Endothelial cell (in vitro differentiated cells): ENCODE measurements around the gene FBXO2. TPM values are rescaled to one million over a fixed set of nuclear protein-coding genes. Genes with fewer than 3 reads are reported as not detected.

Source experiments
- DNase-seq: peaks from one replicate; pipeline ENCODE4 v3.0.0; 2021; ENCODE audit warnings: low spot score
- H3K27ac Mint-ChIP-seq: one replicate; pipeline ENCODE4 v1.8.0; 2021; ENCODE audit warnings: mixed read lengths, inconsistent platforms; ENCODE audit not compliant: unreplicated experiment
- H3K27me3 Mint-ChIP-seq: one replicate; pipeline ENCODE4 v1.8.0; 2021; ENCODE audit warnings: mild to moderate bottlenecking, moderate library complexity, mixed read lengths, inconsistent platforms; ENCODE audit not compliant: unreplicated experiment
- H3K36me3 Mint-ChIP-seq: one replicate; pipeline ENCODE4 v1.8.0; 2021; ENCODE audit warnings: mild to moderate bottlenecking, low read depth, mixed read lengths, inconsistent platforms; ENCODE audit not compliant: unreplicated experiment
- H3K4me1 Mint-ChIP-seq: one replicate; pipeline ENCODE4 v1.8.0; 2021; ENCODE audit warnings: mild to moderate bottlenecking, mixed read lengths, inconsistent platforms; ENCODE audit not compliant: unreplicated experiment
- H3K4me3 Mint-ChIP-seq: one replicate; pipeline ENCODE4 v1.8.0; 2021; ENCODE audit warnings: mild to moderate bottlenecking, mixed read lengths, inconsistent platforms; ENCODE audit not compliant: unreplicated experiment
- H3K9me3 Mint-ChIP-seq: one replicate; pipeline ENCODE4 v1.8.0; 2021; ENCODE audit warnings: mixed read lengths, inconsistent platforms; ENCODE audit not compliant: unreplicated experiment
- CTCF ChIP-seq: fragments of 200-600 bp; sonication (generic); IDR thresholded peaks from one replicate; pipeline ENCODE4 v1.5.0; 2021; ENCODE audit warnings: antibody characterized with exemption; ENCODE audit not compliant: unreplicated experiment
- total RNA-seq: library from RNA; stranded (reverse); fragmentation: NEBNext Ultra II Directional; extraction: Animal tissue kit (Norgen Biotek cat#: 25700); gene quantifications from one replicate; pipeline ENCODE4 v1.2.1, GENCODE V29; 2021; ENCODE audit not compliant: unreplicated experiment

FBXO2 gene
- total RNA-seq, 1 donor from 2014 or later = 1.6 TPM

- no peak for TF ChIP-seq CTCF
- peaks cover 11% of the 10 kb centered on the region for H3K27me3 Mint-ChIP-seq
- no peaks in the 10 kb centered on the region for H3K9me3 Mint-ChIP-seq
- no peaks in the 10 kb centered on the region for H3K4me1 Mint-ChIP-seq
- DNase-seq = no peak
- no peak overlapping the region for H3K4me3 Mint-ChIP-seq
- no peak overlapping the region for H3K27ac Mint-ChIP-seq
- no peaks in the 10 kb centered on the region for H3K36me3 Mint-ChIP-seq
These were observed 47.5 kb downstream of the FBXO2 start for GRCh38 chr1:11606775-11607174.

GRCh38 chr1:11602981-11603380, 51.2 kb downstream of the FBXO2 start:
- H3K36me3 Mint-ChIP-seq = no peaks in the 10 kb centered on the region
- TF ChIP-seq CTCF = no peak
- peaks cover 7% of the 10 kb centered on the region for H3K27me3 Mint-ChIP-seq
- no peak for DNase-seq
- H3K9me3 Mint-ChIP-seq = no peaks in the 10 kb centered on the region
- H3K4me3 Mint-ChIP-seq = no peak overlapping the region
- peaks cover 4% of the 10 kb centered on the region for H3K4me1 Mint-ChIP-seq
- no peak overlapping the region for H3K27ac Mint-ChIP-seq

- Mint-ChIP-seq H3K4me3 (no peak overlapping the region), H3K9me3 (no peaks in the 10 kb centered on the region), H3K27me3 (peaks cover 5% of the 10 kb centered on the region), H3K4me1 (peaks cover 4% of the 10 kb centered on the region), H3K36me3 (no peaks in the 10 kb centered on the region), H3K27ac (no peak overlapping the region)
- no peak for TF ChIP-seq CTCF
- no peak for DNase-seq
These were observed 51.8 kb downstream of the FBXO2 start for GRCh38 chr1:11602424-11602823.

GRCh38 chr1:11600836-11601235, 53.4 kb downstream of the FBXO2 start:
- no peak for TF ChIP-seq CTCF
- Mint-ChIP-seq H3K36me3 (no peaks in the 10 kb centered on the region), H3K27me3 (peaks cover 6% of the 10 kb centered on the region), H3K9me3 (no peaks in the 10 kb centered on the region), H3K27ac (no peak overlapping the region), H3K4me3 (no peak overlapping the region), H3K4me1 (peaks cover 14% of the 10 kb centered on the region)
- no peak for DNase-seq

- peaks cover 8% of the 10 kb centered on the region for H3K27me3 Mint-ChIP-seq
- no peak for TF ChIP-seq CTCF
These were observed 54.2 kb downstream of the FBXO2 start for GRCh38 chr1:11599891-11600576.

More at GRCh38 chr1:11599891-11600576, 54.2 kb downstream of the FBXO2 start:
- Mint-ChIP-seq H3K27ac (no peak overlapping the region), H3K4me3 (no peak overlapping the region), H3K9me3 (no peaks in the 10 kb centered on the region), H3K4me1 (peaks cover 19% of the 10 kb centered on the region), H3K36me3 (no peaks in the 10 kb centered on the region)
- no peak for DNase-seq
